PC-9 (cell line): ENCODE measurements around the gene ZNF440.

Experiments
- CTCF ChIP-seq: fragments of 200-600 bp; sonication (generic); conservative IDR thresholded peaks from 2 replicates; pipeline ENCODE4 v1.6.1; 2017; ENCODE audit warnings: mixed run types, antibody characterized with exemption, mild to moderate bottlenecking, moderate library complexity
- EZH2 ChIP-seq: fragments of 200-600 bp; sonication (generic); IDR thresholded peaks from 2 replicates; pipeline ENCODE4 v1.8.0; 2017; ENCODE audit warnings: antibody characterized with exemption, low read depth

GRCh38 chr19:11856596-11857250, 42.6 kb downstream of the ZNF440 start:
- TF ChIP-seq CTCF (no peak), EZH2 (no peak)
